Fibroblast of skin of scalp (primary cell): ENCODE data around the gene CIZ1.

ENCODE experiments used
- DNase-seq: peaks from one replicate; pipeline ENCODE4 v3.0.0-alpha.2; 2013

CIZ1 gene

GRCh38 chr9:128214571-128215490 is 23.5 kb upstream of the CIZ1 start:
- no peak for DNase-seq

- no peak for DNase-seq
Measured at GRCh38 chr9:128213746-128214497, 22.6 kb upstream of the CIZ1 start.

- no peak for DNase-seq
Measured at GRCh38 chr9:128211981-128212281, 20.6 kb upstream of the CIZ1 start.

GRCh38 chr9:128211186-128211980 is 20.0 kb upstream of the CIZ1 start:
- DNase-seq, result no peak

GRCh38 chr9:128208946-128209669 is 17.7 kb upstream of the CIZ1 start:
- no peak for DNase-seq

GRCh38 chr9:128208386-128208785 is 17.0 kb upstream of the CIZ1 start:
- no peak for DNase-seq

- DNase-seq, result no peak
Measured at GRCh38 chr9:128206916-128207910, 15.8 kb upstream of the CIZ1 start.

GRCh38 chr9:128206484-128206883 is 15.1 kb upstream of the CIZ1 start:
- DNase-seq, result no peak

GRCh38 chr9:128205296-128205944 is 14.0 kb upstream of the CIZ1 start:
- DNase-seq, result no peak

- DNase-seq, result no peak
Measured at GRCh38 chr9:128204858-128205257, 13.5 kb upstream of the CIZ1 start.

GRCh38 chr9:128203707-128204551 is 12.6 kb upstream of the CIZ1 start:
- peak; percentile 59 for DNase-seq

GRCh38 chr9:128203024-128203706 is 11.8 kb upstream of the CIZ1 start, which contains the start of gene DNM1:
TSS of gene DNM1 (plus strand) at chr9:128203379. CDS start at chr9:128203471, 92 bp downstream.
- peak; percentile 69 for DNase-seq

- no peak for DNase-seq
Measured at GRCh38 chr9:128202648-128203023, 11.3 kb upstream of the CIZ1 start.

- peak; percentile 35 for DNase-seq
Measured at GRCh38 chr9:128201441-128202369, 10.3 kb upstream of the CIZ1 start.

GRCh38 chr9:128193469-128194096 is 2.2 kb upstream of the CIZ1 start:
- DNase-seq, result no peak

GRCh38 chr9:128192601-128193371 is 1.4 kb upstream of the CIZ1 start:
- peak; percentile 86 for DNase-seq
